ENCODE data around the gene ZDHHC4.

The ZDHHC4 gene

DNA sequence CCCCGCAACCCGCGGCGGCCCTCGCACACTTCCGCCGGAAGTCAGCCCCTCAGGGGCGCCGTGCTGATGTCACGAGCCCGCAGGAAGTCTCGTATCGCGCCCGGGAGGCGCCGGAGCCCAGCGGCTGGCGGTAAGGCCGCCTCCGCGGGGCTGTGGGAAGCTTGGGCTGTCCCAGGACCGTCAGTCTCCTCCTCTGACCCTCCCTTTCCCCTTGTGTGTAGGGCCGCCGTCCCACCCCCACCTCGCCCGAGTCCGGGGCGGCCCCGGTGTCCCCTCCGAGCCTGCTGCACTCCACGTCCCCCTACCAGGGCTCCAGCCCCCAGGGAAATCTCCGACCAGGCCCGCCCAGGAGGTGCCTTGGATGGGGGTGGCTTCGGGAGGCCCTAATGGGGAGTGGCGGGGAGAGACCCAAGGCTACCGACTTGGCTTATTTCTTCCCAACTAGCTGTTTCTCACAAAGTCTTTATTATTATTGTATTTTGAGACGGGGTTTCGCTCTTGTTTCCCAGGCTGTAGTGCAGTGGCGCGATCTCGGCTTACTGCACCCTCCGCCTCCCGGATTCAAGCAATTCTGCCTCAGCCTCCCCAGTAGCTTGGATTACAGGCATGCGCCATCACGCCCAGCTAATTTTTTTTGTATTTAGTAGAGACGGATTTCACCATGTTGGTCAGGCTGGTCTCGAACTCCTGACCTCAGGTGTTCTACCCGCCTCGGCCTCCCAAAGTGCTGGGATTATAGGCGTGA lies at the start of gene ZDHHC4:
Gene ZDHHC4, plus strand, starts transcription at position 86 of the 745 bp plus-strand sequence. CDS start 3,108 bp downstream, outside the sequence.
- DNase-seq (ENCODE audit: low spot score), result peak; percentile 96

DNA sequence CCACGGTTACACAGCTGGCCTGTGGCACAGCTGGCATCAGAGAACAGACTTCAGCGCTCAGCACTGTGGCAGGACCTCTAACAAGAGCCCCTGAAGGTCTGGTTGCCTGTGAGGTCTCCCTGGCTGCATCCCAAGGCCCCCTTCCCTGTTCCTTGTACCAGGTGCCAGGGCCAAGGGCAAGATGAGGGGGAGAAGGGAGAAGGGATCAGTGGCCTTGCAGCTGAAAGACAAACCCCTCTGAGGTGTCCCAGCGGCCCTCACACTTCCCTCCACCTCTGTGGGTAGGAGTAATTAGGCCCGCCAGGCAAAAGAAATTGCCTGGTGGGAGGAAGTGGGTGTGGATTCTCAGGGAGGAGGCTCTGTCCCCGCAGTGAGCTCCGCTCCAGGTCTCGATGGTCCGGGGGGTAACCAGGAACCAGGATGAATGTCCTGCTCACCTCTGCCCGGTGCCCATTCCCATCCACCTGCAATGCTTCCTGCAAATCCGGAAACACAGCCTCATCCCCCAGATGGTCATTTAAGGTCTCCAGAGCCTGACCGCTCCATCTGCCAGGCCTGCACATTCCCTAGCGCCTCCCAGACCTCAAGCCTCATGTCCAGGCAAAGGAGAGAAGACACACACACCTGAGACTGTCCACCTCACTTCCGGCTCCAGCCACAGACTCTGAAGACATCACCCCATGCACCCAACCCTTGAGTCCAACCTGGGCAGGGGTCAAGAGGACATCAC lies 48.7 kb upstream of the ZDHHC4 start:
- DNase-seq (ENCODE audit: low spot score), result no peak

DNA sequence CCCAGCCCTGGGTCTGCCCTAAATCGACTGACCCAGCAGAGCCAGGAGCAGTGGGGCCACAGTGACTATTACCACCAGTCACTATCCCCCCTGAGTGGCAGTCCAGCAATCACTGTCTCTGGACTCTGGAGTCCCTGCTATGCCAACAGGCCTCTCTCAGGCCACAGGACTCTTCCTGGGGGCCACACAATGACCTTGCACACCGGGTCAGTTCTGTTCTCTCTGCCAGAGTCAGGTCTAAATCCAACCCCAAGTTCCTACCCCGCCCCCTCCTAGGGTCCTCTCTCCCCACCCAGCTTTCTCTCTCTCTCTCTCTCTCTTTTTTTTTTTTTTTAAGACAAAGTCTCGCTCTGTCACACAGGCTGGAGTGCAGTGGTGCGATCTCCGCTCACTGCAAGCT lies 47.6 kb upstream of the ZDHHC4 start:
- no peak for DNase-seq (ENCODE audit: low spot score)

DNA sequence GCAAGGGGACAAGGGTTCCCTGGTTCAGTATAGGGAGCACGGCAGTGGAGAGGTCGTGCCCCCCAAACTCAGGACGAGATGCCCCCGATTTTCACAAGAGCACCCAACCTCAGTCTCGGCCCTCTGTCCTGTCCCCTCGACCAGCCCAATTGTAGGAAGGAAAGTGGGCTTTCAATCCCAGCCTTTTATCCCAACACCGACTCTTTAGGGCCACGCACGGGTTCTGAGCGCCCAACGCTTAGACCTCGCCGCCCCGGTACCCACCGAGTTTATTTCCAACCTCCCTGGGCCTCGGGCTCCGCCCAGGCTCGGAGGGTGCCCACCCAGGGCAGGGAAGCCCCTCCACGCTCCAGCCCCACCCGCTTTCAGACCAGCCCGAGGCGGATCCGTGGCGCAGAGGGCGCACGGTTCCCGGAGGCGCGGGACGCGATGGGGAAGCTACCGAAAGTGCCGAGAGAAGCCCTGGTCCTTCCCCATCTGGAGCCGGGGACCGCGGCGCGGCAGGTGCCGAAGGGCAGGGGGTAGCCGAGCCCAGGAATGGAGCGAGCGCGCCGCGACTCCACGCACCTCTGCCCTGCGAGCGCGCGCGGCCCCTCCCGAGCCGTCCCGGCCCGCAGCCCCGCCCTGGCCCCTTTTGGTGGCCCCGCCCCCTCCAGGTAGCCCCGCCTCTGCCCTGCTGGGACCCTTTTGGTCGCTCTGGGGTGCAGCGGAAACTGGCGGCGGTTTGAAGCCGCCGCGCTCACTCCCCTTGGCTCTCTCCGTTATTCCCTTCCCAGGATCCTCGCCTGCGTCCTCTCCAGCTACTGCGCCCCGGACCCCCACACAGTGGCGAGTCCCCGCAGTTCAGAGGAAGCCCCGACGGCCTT lies 46.4 kb upstream of the ZDHHC4 start:
- DNase-seq (ENCODE audit: low spot score), result peak; percentile 51

DNA sequence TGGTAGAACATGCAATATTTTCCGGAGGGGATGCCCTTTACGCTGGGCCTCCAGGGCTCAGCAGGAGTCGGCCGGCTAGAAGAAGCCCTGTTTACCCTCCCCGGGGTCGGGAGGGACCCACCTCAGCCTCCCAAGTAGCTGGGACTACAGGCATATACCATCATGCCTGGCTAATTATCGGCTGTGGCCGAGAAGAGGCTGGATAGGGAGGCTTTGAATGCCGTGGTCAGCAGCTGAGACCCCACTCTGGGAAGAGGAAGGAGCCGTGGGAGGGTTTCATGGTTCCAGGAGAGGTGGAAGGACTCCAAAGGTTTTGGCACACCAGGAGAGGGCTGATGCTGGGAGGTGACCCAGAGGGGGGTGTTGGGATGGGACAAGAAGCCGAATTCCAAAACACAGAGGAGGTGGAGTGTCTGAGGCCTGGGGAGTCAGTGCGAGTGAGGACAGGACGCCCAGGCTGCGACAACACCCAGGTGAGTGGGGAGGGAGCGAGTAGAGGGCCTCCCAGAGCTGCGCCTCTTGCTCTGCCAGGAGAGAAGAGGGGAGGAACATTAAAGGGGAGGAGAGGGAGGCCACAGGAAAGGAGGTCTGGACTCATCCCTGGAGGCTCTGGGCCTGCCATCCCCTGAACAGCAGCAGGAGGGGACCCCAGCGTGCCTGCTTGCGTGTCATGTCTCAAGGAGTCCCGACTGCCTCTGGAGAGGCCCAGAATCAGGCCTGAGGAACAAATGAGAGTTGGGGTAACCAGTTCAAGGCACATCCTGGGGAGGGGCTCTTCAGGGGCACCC lies 45.6 kb upstream of the ZDHHC4 start:
- DNase-seq (ENCODE audit: low spot score), result no peak

DNA sequence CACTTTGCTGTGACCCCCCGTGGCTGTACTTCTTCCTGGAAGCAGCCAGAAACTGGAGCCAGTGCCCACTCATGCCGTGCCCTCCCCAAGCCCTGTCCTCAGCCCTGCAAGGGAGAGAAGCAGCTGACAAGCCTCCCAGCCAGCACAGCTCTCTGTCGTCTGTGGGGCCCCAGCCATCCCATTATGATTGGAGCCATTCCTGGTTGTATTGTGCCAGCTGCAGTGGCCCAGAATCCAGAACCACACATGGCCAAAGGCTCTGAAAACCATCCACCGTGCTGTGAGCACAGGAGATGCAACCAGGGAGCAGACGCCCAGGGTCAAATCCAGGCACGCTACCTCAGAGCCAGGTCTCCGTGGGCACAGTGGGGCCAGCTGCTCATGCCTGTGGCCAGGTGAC lies 44.7 kb upstream of the ZDHHC4 start:
- no peak for DNase-seq (ENCODE audit: low spot score)

DNA sequence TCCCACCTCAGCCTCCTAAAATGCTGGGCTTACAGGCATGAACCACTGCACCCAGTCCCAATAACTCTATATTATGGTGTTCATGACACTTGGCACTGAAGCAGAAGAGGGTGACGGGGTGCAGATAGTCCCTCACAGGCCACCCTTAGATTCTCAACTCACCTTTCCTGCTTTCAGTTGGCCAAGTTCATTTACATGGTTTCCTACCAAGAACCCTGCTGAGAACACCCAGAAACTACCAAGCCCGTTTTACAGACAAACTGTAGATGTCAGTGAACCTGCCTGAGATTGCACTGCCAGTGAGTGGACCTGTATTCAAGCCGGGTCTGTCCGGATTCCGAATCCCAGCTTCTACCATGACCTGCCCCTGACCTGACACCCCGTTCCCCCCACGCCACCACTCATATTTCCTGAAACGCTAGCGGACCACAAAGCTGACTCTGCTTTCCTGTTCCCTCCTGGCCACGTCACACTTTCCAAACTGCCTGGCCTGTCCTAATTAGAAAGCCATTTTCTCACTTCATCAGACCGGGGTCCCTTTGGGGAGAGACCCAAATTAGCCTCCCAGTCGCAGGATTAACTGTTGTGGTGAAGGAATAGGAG lies 43.3 kb upstream of the ZDHHC4 start:
- DNase-seq (ENCODE audit: low spot score), result no peak

DNA sequence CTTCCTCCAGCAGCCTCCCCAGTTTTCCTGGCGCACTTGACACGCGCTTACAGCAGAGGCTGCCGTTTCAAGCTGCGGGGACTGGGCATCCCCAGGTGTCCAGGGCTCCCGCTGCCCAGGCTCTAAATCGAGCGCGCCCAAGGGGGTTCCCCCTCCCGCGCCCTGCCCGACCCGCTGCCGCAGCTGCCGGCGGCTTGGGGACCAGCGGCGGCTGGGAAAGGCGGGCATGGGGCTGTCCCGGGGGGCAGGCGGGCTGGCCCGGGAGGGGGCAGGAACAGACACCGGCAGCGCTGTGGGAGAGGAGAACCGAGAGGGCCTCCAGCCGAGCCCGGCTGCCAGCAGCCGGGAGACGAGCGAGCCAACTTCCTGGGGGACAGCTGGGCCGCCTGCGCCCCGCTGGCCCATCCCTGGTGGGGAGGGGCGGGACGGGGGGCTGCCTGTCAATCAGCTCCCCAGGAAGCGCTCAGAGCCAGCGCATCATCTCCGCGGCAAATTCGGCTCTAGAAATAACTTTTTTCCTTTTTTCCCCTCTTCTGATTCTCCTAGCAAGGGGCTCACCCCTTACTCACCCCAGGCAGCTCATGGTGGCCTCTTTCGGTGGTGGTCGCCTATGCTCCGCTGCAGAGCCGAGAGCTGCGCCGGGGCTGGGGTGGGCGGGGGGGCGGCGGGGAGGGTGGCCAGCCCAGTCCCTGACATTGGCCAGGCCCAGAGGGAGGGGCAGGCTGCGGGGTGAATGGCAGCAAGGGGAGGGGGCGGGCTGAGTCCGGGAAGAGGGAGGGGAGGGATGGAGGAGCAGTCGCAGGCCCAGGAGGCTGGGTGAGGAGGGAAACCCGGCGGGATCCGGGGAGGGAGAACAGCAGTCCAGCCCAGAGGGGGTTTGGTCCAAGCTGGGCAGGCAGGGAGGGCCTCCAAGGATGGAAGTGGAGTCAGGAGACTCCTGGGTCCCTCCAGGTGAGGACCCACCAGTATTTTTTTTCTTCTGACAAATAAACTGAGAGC lies 40.7 kb upstream of the ZDHHC4 start:
- DNase-seq (ENCODE audit: low spot score), result no peak

DNA sequence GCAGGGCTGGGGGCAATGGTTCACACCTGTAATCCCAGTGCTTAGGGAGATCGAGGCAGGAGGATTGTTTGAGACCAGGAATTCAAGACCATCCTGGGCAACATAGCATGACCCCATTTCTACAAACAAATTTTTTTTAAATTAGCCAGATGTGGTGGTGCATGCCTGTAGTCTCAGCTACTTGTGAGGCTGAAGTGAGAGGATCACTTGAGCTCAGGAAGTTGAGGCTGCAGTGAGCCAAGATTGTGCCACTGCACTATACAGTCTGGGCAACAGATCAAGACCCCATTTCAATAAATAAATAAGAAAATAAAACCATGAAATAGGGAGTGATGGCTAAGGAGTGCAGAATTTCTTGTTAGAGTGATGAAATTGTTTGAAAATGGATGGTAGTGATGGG lies 34.9 kb upstream of the ZDHHC4 start:
- no peak for DNase-seq (ENCODE audit: low spot score)

DNA sequence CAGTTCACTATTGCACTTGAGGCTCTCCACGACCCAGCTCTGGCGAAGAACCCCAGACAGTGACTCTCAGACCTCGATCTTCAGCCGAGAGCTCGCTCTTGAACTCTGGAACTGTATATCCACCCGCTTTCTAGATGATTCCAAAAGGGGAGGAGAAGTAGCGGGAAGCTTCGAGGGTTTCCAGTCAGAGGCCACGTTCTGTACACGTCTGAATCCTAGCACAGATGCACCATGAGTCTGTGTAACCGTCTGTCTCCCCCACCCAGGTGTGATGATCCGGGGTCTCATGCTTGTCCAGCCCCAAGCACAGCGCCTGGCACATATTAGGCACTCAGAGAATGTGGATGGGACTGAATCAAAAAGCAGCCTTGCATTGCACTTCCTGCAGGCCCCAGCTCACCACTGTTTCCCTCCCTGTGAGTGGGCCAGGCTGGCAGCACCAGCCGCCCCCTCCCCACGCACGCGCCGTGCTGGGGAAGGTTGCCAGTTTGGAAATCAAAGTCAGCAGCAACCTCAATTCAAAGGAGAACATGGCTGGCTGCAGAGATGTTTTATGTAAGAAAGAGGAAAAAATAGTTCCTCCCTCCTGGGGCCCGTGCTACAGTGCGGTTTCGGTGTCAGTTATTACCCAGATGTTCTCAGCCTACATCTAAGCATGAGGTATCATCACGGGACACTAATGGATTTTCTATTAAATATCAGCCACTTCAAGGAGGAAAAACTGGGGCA lies 31.7 kb upstream of the ZDHHC4 start:
- no peak for DNase-seq (ENCODE audit: low spot score)

DNA sequence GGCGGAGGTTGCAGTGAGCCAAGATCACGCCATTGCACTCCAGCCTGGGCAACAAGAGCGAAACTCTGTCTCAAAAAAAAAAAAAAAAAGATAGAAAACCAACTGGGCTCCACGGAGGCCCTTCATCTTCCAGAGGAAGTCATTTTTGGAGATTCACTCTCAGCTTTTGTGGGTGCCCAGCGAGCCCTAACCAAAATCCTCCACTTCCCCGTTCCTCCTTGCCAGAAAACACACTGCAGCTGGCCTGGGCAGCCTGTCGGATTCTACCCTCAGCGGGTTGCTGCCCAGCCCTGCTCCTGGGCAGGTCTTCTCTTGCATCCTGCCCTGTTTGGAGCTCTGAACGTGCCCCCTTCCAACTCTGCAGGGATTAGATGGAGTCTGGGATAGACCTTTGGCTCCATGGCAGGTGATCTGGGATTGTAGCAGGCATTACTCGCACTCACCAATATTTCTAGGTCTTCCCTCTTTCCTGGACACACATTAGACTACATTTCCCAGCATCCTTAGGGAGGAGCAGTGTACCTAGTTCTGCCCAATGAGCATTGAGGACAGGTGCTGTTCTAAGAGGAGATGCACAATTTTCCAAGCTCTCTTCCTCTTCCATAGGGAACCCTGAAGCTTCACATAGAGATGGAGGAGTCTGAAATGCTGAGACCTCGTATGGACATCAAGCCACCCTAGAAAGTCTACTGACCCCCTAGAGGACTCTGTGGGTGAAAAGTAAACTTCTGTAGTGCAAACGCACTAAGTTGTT lies 30.6 kb upstream of the ZDHHC4 start:
- no peak for DNase-seq (ENCODE audit: low spot score)

DNA sequence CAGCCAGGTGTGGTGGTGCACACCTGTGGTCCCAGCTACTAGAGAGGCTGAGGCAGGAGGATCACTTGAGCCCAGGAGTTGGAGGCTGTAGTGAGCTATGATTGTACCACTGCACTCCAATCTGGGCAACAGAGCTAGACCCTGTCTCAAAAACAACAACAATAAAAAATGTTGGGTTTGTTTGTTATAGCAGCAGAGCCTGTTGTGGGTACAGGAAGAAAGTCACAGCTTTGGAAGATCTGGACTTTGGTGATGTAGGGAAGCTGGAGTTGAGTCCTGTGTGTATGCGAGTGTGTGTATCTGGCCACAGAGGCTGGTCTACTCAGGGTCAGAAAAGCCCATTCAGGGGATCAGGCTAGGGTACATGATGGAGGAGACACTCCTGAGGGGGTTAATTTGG lies 29.9 kb upstream of the ZDHHC4 start:
- no peak for DNase-seq (ENCODE audit: low spot score)

DNA sequence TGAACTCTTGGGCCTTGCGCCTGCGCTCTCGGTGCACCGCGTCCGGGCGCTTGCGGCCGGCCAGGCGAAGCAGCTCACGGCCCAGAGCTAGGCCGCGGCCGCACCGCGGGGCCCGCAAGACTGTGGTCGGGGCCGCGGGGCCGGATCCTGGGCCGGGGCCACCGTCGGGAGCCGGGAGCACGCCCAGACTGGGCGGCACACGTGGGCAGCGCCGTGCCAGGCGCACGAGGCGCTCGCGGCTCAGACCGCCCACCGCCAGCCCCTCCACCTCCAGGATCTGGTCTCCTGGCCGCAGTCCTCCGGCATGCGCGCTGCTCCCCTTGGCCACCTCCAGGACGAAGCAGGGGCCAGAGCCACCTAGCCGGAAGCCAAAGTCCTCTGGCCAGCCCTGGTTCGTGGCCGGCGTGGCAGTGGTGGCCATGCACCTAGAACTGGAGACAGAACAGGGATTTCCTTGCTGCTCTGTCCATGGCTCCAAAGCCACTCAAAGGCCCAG lies 26.2 kb upstream of the ZDHHC4 start, which contains the start of gene GRID2IP:
Gene GRID2IP, minus strand, starts transcription at position 446 of the 496 bp plus-strand sequence. Its CDS starts 25 bp downstream, at position 421.
- no peak for DNase-seq (ENCODE audit: low spot score)

DNA sequence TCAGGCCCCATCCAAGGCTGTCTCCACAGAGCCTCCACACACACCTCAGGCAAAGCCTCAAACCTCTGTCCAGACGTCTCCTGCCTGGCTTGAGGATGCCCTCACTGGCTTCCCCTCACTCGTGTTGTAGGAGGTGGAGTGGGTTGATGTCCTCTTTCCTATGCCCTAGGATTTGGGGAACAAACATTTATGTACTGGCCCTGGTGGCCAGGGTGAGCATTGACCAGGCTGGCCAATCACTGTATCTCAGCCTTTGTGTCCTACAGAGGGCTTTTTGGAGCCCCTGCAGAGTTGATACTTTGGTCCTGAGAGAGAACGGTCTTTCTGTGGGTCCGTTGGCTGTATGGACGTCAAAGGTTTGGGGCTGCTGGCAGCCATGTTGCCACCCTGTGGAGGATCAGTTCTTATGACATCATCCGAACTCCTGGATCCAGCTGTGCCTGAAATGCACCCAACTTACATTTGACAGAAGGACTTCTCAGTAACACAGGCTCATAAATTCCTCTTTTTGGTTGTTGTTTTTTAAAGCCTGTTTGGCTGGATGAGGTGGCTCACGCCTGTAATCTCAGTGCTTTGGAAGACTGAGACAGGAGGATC lies 23.7 kb upstream of the ZDHHC4 start:
- peak; percentile 56 for DNase-seq (ENCODE audit: low spot score)

DNA sequence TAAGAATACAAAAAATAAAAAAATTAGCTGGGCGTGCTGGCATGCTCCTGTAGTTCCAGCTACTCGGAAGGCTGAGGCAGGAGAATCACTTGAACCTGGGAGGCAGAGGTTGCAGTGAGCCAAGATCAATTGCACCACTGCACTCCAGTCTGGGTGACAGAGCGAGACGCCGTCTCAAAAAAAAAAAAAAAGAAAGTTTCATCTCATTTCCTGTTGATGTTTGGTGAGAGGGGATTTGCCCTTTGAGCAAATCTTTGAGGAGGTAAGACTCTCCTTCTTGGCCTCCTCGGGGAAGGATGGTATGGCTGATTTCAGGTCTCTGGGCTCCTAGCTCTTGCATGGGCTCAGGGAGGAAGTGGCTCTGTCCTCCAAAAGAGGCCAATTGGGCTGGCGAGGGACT lies 22.4 kb upstream of the ZDHHC4 start:
- DNase-seq (ENCODE audit: low spot score), result no peak

DNA sequence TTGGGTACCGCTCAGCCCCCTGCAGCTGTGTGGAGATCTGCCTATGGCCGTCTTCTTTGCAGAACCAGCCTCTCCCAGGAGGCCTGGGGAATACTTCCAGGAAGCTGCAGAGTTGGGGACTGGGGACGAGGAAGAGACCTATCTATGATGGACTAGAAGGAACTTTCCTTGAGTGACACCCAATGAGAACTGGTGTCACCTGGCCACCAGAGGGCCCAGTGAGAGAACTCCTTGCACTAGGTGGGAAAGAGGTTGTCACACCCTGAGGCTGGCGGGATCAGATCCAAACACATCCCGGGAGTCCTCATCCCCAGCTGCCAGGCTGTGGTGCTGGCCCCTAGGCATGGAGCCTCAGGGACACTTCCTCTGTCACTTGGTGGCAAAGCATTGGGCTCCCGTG lies 21.1 kb upstream of the ZDHHC4 start:
- peak; percentile 64 for DNase-seq (ENCODE audit: low spot score)

DNA sequence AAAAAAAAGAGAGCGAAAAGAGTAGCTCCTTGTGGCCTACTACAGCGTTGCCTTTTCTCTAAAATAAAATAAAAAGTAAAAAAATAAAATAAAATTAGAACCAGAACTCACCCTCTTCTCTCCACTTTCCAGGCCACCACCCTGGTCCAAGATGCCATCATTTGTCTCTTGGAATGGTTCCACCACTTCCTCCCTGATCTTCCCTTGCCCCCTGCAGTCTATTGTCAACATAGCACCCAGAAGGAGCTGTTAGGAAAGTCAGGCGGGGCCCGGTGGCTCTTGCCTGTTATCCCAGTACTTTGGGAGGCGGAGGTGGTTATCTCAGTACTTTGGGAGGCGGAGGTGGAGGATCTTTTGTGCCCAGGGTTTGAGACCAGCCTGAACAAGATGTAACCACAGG lies 18.4 kb upstream of the ZDHHC4 start:
- peak; percentile 75 for DNase-seq (ENCODE audit: low spot score)

DNA sequence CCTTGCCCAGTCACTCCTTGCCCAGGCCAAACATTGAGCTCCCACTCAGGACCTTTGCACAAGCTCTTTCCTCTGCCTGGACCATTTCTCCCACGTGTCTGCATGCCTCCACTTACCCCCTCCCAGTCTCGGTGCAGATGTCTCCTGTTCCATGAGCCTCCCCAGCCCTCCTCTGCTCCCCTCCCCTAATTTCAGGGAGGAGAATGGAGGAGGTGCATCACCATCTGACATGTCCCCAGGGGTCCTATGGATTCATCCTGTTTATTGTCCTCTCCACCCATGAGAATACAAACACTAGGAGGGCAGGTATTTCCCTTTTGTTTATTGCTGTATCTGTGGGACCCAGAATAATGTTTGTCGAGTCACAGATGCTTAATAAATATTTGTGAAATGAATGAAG lies 17.4 kb upstream of the ZDHHC4 start:
- no peak for DNase-seq (ENCODE audit: low spot score)
